ENCODE results near the gene C1GALT1. TPM values are rescaled to one million over a fixed set of nuclear protein-coding genes. Genes with fewer than 3 reads are reported as not detected.

The C1GALT1 gene
- total and polyA plus RNA-seq, 9 of the 15 experiments (the other 6 are each of a cell fraction or from before 2014, with no cell fraction given) = 5.0 to 33.2 (median 24.1) TPM

DNA sequence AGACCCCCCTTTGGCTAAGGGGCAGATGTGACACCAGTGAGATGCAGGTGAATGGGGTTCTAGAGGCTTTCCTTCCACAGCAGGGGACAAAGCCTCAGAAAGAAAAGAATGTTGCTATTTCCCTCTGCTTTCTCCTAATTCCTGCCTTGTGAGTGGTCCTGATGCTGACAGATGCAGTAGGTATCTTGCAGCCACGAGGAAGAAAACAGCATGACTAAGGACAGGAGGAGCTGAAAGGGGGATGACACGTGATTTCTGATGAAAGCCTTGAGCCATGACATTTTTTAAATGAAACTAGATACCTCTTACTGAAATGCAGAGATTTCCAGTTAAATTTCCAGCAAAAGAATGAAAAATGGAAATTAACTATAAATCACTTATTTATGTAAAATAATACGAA lies 92.4 kb downstream of the C1GALT1 start:
- no peak overlapping the region for H3K9ac ChIP-seq (ENCODE audit: insufficient read depth in 1 of 2, low read depth in 2 of 2, low read length in 2 of 2)
- TF ChIP-seq CHD1 (IDR thresholded peaks at IDR 0.05; ENCODE audit: low read length) = no peak
- TF ChIP-seq PBX2 (CRISPR knock-in tag; IDR thresholded peaks at IDR 0.05; ENCODE audit: low read depth) = no peak
- 0 out of 2 replicates have a peak, but pooled peaks have one; percentile 8 for TF ChIP-seq PBX2 (tag; conservative IDR thresholded peaks at IDR 0.05; ENCODE audit: low read depth)
- TF ChIP-seq ATF3 (IDR thresholded peaks at IDR 0.05) = 0 out of 2 replicates have a peak, but pooled peaks have one; percentile 11
- no peak for TF ChIP-seq ATF3 (CRISPR knock-in tag; conservative IDR thresholded peaks at IDR 0.05)
- TF ChIP-seq RCOR1 (IDR thresholded peaks at IDR 0.05; ENCODE audit: borderline replicate concordance in 1 of 2, low read depth in 2 of 2, low read length in 2 of 2) = peak in 1 of 2 experiments; percentile 43; a peak in 1 of 4 replicates
- TF ChIP-seq ZNF584 (CRISPR knock-in tag; IDR thresholded peaks at IDR 0.05; ENCODE audit: low read depth) = 0 out of 2 replicates have a peak, but pooled peaks have one; percentile 31
- TF ChIP-seq EZH2 (IDR thresholded peaks at IDR 0.05; ENCODE audit: borderline replicate concordance, low read depth, low read length) = no peak
- TF ChIP-seq ZNF253 (CRISPR knock-in tag; conservative IDR thresholded peaks at IDR 0.05) = no peak
- 0 out of 2 replicates have a peak, but pooled peaks have one; percentile 11 for TF ChIP-seq MAFG (tag; conservative IDR thresholded peaks at IDR 0.05)
- peak; percentile 56; the same call in 1 of the 2 replicates for TF ChIP-seq RAD51 (IDR thresholded peaks at IDR 0.05; ENCODE audit: borderline replicate concordance, low read depth)
- peak; percentile 63 for TF ChIP-seq CTBP1 (IDR thresholded peaks at IDR 0.05; ENCODE audit: borderline replicate concordance)
- no peak for TF ChIP-seq ZNF23 (CRISPR knock-in tag; IDR thresholded peaks at IDR 0.05)
- no peak for TF ChIP-seq HDAC8 (tag; IDR thresholded peaks at IDR 0.05)
- H3K27me3 ChIP-seq (ENCODE audit: control insufficient read depth in 2 of 2, insufficient read depth in 2 of 2, low read length in 2 of 2) = 0 out of 5 replicates have a peak, but pooled peaks cover 0 to 6% of the 10 kb centered on the region in 2 experiments
- ChIA-PET CTCF (ENCODE audit: low intra/inter-chr PET ratio) (no interaction called here), POLR2A (interaction anchor here (2.6 kb wide), 1 partner anchor 11 kb away, joined by 10 read pairs; no protein-coding TSS in a partner anchor)
- no peak overlapping the region for H3K27ac ChIP-seq (ENCODE audit: extremely low read depth, low read depth, low read length)
- WGBS (ENCODE audit: insufficient coverage, low coverage, missing lambda C conversion rate) = 3% methylated on average over 3 of the region's 3 CpGs
- H3K4me2 ChIP-seq (ENCODE audit: insufficient read depth, low read length) = no peak overlapping the region
- no peak overlapping the region for H3K4me3 ChIP-seq
- DNase-seq (ENCODE audit: extremely low read depth in 1 of 4, low spot score in 3 of 4) (no peak), FAIRE-seq (no peak), ATAC-seq (peak; percentile 68)
- no TSS peak for BruUV-seq (replicated peaks)
- no peak overlapping the region for H2AFZ ChIP-seq (ENCODE audit: low read depth, low read length)
- in situ Hi-C loops (cut with MboI) (no loop called here), intact Hi-C loops (cut with micrococcal nuclease) (no loop called here)
- H4K20me1 ChIP-seq (replicated peaks; ENCODE audit: control insufficient read depth, insufficient read depth, low read length) = no peaks in the 10 kb centered on the region
- no peaks in the 10 kb centered on the region for H3K36me3 ChIP-seq (ENCODE audit: control insufficient read depth, insufficient read depth, low read length)
- no peaks in the 10 kb centered on the region for H3K4me1 ChIP-seq (replicated peaks in 1 of 2; ENCODE audit: control insufficient read depth in 2 of 2, insufficient read depth in 2 of 2, low read length in 2 of 2)
- no peaks in the 10 kb centered on the region for H3K79me2 ChIP-seq (ENCODE audit: control insufficient read depth, insufficient read depth, low read length)
- H3K9me1 ChIP-seq (ENCODE audit: control insufficient read depth, insufficient read depth, low read length) = no peaks in the 10 kb centered on the region
- no peaks in the 10 kb centered on the region for H3K9me3 ChIP-seq (replicated peaks; ENCODE audit: control insufficient read depth, insufficient read depth, low read depth, low read length)

Data from K562 (cell line).